DND-41 (cell line): ENCODE results near the gene PSMG1.

ENCODE experiments used
- ATAC-seq: fragments of 200-7000 bp; cut with Tn5 transposase; 3 replicates; pipeline ENCODE4 v1.9.1; 2021; ENCODE audit warnings: low read depth; ENCODE audit not compliant: insufficient read depth
- DNase-seq: peaks from one replicate; pipeline ENCODE4 v3.0.0-alpha.2; 2020
- H2AFZ ChIP-seq: 2 replicates; pipeline ENCODE4 v1.6.0; 2012; ENCODE audit warnings: low read depth, low read length
- H3K27ac ChIP-seq: 2 replicates; pipeline ENCODE4 v1.5.1; 2012; ENCODE audit warnings: low read length, inconsistent platforms
- H3K27me3 ChIP-seq: fragments of 200-600 bp; sonication (generic); 2 replicates; pipeline ENCODE4 v1.6.0; 2012; ENCODE audit warnings: low read length, mild to moderate bottlenecking, inconsistent platforms; ENCODE audit not compliant: insufficient read depth, poor library complexity
- H3K36me3 ChIP-seq: 2 replicates; pipeline ENCODE4 v1.5.1; 2012; ENCODE audit warnings: low read length, inconsistent platforms; ENCODE audit not compliant: insufficient read depth
- H3K4me1 ChIP-seq: 2 replicates; pipeline ENCODE4 v1.5.1; 2012; ENCODE audit warnings: mild to moderate bottlenecking, low read length; ENCODE audit not compliant: insufficient read depth
- H3K4me2 ChIP-seq: 2 replicates; pipeline ENCODE4 v1.6.0; 2012; ENCODE audit warnings: mild to moderate bottlenecking, moderate library complexity, low read length, inconsistent platforms; ENCODE audit not compliant: insufficient read depth
- H3K4me3 ChIP-seq, 2 experiments: fragments of 200-600 bp in 1 of 2; shearing (Covaris generic) in 1 of 2; 2 replicates each; pipeline ENCODE4 v1.5.1; 2012 to 2016; ENCODE audit warnings: inconsistent platforms in 2 of 2, low read length in 2 of 2, mild to moderate bottlenecking in 2 of 2, low read depth in 1 of 2, moderate library complexity in 1 of 2
- H3K79me2 ChIP-seq: 2 replicates; pipeline ENCODE4 v1.6.0; 2012; ENCODE audit warnings: low read length, inconsistent platforms; ENCODE audit not compliant: insufficient read depth
- H3K9ac ChIP-seq: 2 replicates; pipeline ENCODE4 v1.6.0; 2012; ENCODE audit warnings: low read depth, mild to moderate bottlenecking, inconsistent platforms, low read length, moderate library complexity
- H3K9me3 ChIP-seq: 2 replicates; pipeline ENCODE4 v1.5.1; 2012; ENCODE audit warnings: low read length, moderate library complexity, mild to moderate bottlenecking, inconsistent platforms; ENCODE audit not compliant: insufficient read depth, severe bottlenecking
- H4K20me1 ChIP-seq: 2 replicates; pipeline ENCODE4 v1.6.0; 2012; ENCODE audit warnings: low read length; ENCODE audit not compliant: insufficient read depth
- EZH2 ChIP-seq: IDR thresholded peaks from 3 replicates; pipeline ENCODE4 v1.6.1; 2012; ENCODE audit warnings: borderline replicate concordance, low read depth, mild to moderate bottlenecking, moderate library complexity, low read length, inconsistent platforms; ENCODE audit not compliant: severe bottlenecking
- TF ChIP-seq, protein P1 (sequence below): IDR thresholded peaks from 2 replicates; pipeline ENCODE4 v1.5.1; 2012; ENCODE audit warnings: borderline replicate concordance, low read length, moderate library complexity, mild to moderate bottlenecking; ENCODE audit not compliant: poor library complexity, severe bottlenecking; ENCODE audit errors: extremely low read depth

The PSMG1 gene

DNA sequence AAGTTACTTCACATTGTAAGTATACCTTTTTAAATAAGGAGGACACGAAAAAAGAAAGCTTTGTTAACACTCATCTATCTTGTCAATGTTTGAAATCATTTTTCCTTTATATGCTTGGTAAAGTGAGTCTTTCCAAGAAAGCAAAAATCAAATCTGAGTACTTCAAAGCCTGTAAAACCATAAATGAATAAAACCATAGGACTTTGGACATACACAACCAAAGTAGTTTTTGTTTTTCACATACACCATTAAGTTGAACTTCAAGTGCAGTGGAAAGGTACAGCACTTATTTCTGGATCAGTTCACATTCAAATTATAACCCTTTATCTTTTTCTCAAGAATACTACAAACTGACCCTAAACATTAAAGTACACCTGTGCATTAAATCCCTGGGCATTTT is 10.1 kb upstream of the PSMG1 start:
- ATAC-seq (no peak), DNase-seq (no peak)
- no peaks in the 10 kb centered on the region for H4K20me1 ChIP-seq
- no peak overlapping the region for H3K27ac ChIP-seq
- no peaks in the 10 kb centered on the region for H3K27me3 ChIP-seq
- peaks cover 50% of the 10 kb centered on the region for H3K36me3 ChIP-seq
- H3K79me2 ChIP-seq, result no peaks in the 10 kb centered on the region
- no peak overlapping the region for H3K9ac ChIP-seq
- H2AFZ ChIP-seq, result no peak overlapping the region
- H3K4me2 ChIP-seq, result no peak overlapping the region
- no peaks in the 10 kb centered on the region for H3K4me1 ChIP-seq
- no peak for TF ChIP-seq EZH2
- TF ChIP-seq, protein P1, sequence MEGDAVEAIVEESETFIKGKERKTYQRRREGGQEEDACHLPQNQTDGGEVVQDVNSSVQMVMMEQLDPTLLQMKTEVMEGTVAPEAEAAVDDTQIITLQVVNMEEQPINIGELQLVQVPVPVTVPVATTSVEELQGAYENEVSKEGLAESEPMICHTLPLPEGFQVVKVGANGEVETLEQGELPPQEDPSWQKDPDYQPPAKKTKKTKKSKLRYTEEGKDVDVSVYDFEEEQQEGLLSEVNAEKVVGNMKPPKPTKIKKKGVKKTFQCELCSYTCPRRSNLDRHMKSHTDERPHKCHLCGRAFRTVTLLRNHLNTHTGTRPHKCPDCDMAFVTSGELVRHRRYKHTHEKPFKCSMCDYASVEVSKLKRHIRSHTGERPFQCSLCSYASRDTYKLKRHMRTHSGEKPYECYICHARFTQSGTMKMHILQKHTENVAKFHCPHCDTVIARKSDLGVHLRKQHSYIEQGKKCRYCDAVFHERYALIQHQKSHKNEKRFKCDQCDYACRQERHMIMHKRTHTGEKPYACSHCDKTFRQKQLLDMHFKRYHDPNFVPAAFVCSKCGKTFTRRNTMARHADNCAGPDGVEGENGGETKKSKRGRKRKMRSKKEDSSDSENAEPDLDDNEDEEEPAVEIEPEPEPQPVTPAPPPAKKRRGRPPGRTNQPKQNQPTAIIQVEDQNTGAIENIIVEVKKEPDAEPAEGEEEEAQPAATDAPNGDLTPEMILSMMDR, result no peak
- no peaks in the 10 kb centered on the region for H3K9me3 ChIP-seq
- no peak overlapping the region for H3K4me3 ChIP-seq

DNA sequence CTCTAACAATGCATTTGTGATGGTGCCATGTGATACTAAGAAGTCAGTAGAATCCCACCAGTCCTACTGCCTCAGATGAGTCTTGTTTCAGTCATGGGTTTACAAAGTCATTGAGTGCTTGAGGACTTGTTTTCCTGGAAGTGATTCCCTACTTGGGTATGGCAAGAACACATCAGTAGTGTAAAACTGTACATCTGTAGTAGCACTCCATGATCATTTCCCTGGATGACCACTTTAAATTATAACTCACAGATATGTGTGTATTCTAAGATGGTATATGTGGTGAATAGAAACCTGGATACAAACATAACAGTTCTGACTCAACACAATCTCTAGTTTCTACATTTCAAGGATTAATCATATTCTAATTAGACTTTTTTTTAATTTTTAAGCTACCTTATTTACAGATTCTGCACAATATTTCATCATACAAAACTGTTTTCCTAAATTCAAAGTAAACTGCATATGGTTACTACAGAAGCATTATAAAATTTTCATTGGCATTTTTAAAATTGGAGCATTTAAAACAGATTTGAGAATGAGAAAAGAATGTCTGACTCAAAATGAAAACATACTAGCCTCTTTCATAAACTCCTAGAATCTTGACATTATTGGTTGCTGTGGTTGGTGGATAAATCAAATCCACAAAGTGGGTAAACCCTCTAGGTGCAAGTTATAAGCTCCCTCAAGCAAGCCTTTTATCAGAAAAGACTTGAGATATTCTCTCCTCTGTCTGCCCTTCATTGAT is 6.8 kb upstream of the PSMG1 start:
- Histone ChIP-seq H3K9me3 (no peaks in the 10 kb centered on the region), H3K79me2 (no peaks in the 10 kb centered on the region), H3K4me1 (peaks cover under 1% of the 10 kb centered on the region; the same call in 1 of the 2 replicates), H3K4me3 (no peak overlapping the region), H3K36me3 (peaks cover 17% of the 10 kb centered on the region; the same call in 1 of the 2 replicates), H2AFZ (no peak overlapping the region), H3K27me3 (no peaks in the 10 kb centered on the region), H3K9ac (no peak overlapping the region), H4K20me1 (no peaks in the 10 kb centered on the region), H3K4me2 (no peak overlapping the region), H3K27ac (no peak overlapping the region)
- no peak for ATAC-seq
- DNase-seq, result no peak
- no peak for TF ChIP-seq EZH2
- TF ChIP-seq, protein P1, result no peak

DNA sequence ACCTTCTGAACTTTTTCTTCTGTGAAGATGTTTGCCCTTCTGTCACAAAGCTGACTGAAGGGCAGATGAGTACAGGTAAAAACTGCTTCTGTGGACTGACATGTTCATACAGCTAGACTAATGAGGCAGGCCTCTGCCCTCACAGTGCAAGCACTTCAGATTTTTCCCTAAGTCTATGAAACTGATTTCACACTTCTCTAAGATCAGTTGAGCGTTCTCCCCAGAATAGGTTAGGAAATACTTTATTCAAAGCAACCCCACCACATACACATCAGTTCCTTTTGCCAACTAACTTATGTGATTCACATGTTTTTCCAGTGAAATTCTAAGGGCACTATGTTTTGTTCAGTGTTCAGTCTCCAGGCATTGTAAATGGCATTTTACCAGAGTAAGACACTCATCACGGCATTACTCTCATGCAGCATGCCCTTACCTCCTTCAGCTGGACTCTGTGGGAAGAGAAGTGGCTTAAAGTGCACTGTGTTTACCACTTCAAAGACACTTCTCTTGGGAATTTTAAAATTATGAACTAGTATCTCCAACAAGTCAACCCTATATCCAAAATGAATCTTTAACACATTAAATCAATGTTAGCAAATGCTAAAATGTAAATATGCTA is 5.4 kb upstream of the PSMG1 start:
- peaks cover 10% of the 10 kb centered on the region for H3K4me1 ChIP-seq
- no peak overlapping the region for H2AFZ ChIP-seq
- no peak for ATAC-seq
- no peaks in the 10 kb centered on the region for H3K79me2 ChIP-seq
- TF ChIP-seq, protein P1, result no peak
- no peak for TF ChIP-seq EZH2
- H3K9me3 ChIP-seq, result no peaks in the 10 kb centered on the region
- H3K4me2 ChIP-seq, result no peak overlapping the region
- H3K4me3 ChIP-seq, result no peak overlapping the region
- no peak overlapping the region for H3K27ac ChIP-seq
- no peak overlapping the region for H3K9ac ChIP-seq
- no peaks in the 10 kb centered on the region for H3K27me3 ChIP-seq
- no peak for DNase-seq
- peaks cover 4% of the 10 kb centered on the region for H3K36me3 ChIP-seq
- H4K20me1 ChIP-seq, result no peaks in the 10 kb centered on the region
